Uterus (tissue), 4 donors: ENCODE measurements around the gene MTNR1A. TPM values are rescaled to one million over a fixed set of nuclear protein-coding genes. Genes with fewer than 3 reads are reported as not detected.

Experiments
- DNase-seq, 2 donors: peaks; one replicate each; pipeline ENCODE4 v3.0.0-alpha.2; 2019 to 2020
- H3K27ac ChIP-seq, 2 donors: fragments of 200-600 bp; sonication (generic); 1 replicate in 1 of 2; 2 replicates in 1 of 2; pipeline ENCODE4 v1.5.1; 2016 to 2018
- H3K27me3 ChIP-seq, 2 donors: fragments of 200-600 bp; sonication (generic); one replicate each; pipeline ENCODE4 v1.5.1; 2018 to 2019; ENCODE audit warnings: control low read depth in 1 of 2
- H3K36me3 ChIP-seq, 2 donors: fragments of 200-600 bp; sonication (generic); one replicate each; pipeline ENCODE4 v1.5.1; 2019; ENCODE audit warnings: control low read depth in 1 of 2
- H3K4me1 ChIP-seq, 2 donors: fragments of 200-600 bp; sonication (generic); one replicate each; pipeline ENCODE4 v1.5.1; 2018 to 2019; ENCODE audit warnings: control low read depth in 1 of 2
- H3K4me3 ChIP-seq, 2 donors: fragments of 200-600 bp; sonication (generic); 1 replicate in 1 of 2; 2 replicates in 1 of 2; pipeline ENCODE4 v1.5.1; 2018 to 2019; ENCODE audit warnings: mild to moderate bottlenecking in 1 of 2
- H3K9me3 ChIP-seq, 2 donors: fragments of 200-600 bp; sonication (generic); one replicate each; pipeline ENCODE4 v1.5.1; 2019; ENCODE audit warnings: control low read depth in 1 of 2
- POLR2A ChIP-seq, 2 donors: fragments of 450-650 bp; IDR thresholded peaks; one replicate each; pipeline ENCODE4 v1.6.1; 2016; ENCODE audit warnings: antibody characterized with exemption in 2 of 2, mild to moderate bottlenecking in 1 of 2, moderate library complexity in 1 of 2
- intact Hi-C: fragments of 100-400 bp; cut with DNase I; formaldehyde crosslinking; loops from one replicate; pipeline ENCODE4 v1.15.1; 2023; ENCODE audit warnings: low total_unique reads
- total RNA-seq, 4 donors: library from RNA; depleted of rRNA in 3 of 4; stranded (reverse); fragments of >200 nt in 3 of 4; gene quantifications; one replicate each; pipeline versions ENCODE4 v1.1.0 to v1.2.4, GENCODE V29; 2014 to 2023
- TF ChIP-seq, protein P1 (sequence below), 4 experiments: fragments of 200-600 bp in 2 of 4; fragments of 450-650 bp in 2 of 4; sonication (generic) in 2 of 4; IDR thresholded peaks; one replicate each; pipeline ENCODE4 v1.5.1; 2016 to 2019; ENCODE audit warnings: antibody characterized with exemption in 4 of 4, mild to moderate bottlenecking in 2 of 4, moderate library complexity in 1 of 4
- donor health status: DM: yes; HTN: yes; CAD: no.

Gene MTNR1A
- total RNA-seq, 4 donors from 2014 or later = 1.2 TPM; not detected in 3

DNA sequence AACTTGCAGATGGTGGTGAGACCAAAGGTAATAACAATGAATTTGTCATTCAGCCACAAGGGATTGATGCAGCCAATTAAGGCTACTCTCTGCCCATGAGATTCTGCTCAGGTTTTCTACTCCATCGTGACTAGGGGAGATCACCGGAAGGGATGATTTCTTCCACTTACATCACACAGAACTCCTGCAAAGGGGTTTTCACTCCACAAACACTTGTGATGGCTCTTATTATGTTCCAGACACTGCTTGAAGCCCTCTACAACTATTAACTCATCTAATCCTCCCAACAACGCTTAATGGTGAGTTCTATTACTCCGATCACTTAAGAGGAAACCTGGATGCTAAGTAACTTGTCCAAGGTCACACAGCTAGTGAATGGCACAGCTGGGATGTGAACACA, 55.9 kb downstream of the MTNR1A start:
- DNase-seq = no peak
- TF ChIP-seq, protein P1, sequence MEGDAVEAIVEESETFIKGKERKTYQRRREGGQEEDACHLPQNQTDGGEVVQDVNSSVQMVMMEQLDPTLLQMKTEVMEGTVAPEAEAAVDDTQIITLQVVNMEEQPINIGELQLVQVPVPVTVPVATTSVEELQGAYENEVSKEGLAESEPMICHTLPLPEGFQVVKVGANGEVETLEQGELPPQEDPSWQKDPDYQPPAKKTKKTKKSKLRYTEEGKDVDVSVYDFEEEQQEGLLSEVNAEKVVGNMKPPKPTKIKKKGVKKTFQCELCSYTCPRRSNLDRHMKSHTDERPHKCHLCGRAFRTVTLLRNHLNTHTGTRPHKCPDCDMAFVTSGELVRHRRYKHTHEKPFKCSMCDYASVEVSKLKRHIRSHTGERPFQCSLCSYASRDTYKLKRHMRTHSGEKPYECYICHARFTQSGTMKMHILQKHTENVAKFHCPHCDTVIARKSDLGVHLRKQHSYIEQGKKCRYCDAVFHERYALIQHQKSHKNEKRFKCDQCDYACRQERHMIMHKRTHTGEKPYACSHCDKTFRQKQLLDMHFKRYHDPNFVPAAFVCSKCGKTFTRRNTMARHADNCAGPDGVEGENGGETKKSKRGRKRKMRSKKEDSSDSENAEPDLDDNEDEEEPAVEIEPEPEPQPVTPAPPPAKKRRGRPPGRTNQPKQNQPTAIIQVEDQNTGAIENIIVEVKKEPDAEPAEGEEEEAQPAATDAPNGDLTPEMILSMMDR (IDR thresholded peaks at IDR 0.05) = no peak
- no peak for TF ChIP-seq POLR2A (IDR thresholded peaks at IDR 0.05)
- Histone ChIP-seq H3K9me3 (no peaks in the 10 kb centered on the region), H3K27me3 (no peaks in the 10 kb centered on the region), H3K36me3 (no peaks in the 10 kb centered on the region), H3K4me1 (no peaks in the 10 kb centered on the region), H3K27ac (no peak overlapping the region), H3K4me3 (no peak overlapping the region)
- intact Hi-C loops = no loop called here

DNA sequence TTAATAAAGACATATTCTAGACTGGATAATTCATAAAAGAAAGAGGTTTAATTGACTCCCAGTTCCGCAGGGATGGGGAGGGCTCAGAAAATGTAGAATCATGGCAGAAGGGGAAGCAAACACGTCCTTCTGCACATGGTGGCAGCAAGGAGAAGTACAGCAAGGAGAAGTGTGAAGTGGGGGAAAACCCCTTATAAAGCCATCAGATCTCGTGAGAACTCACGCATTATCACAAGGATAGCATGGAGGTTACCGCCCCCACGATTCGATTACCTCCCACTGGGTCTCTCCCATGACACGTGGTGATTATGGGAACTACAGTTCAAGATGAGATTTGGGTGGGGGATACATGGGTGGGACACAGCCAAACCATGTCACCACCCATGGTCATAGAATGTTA, 58.3 kb downstream of the MTNR1A start:
- Histone ChIP-seq H3K27ac (no peak overlapping the region), H3K36me3 (no peaks in the 10 kb centered on the region), H3K9me3 (no peaks in the 10 kb centered on the region), H3K4me3 (no peak overlapping the region), H3K4me1 (no peaks in the 10 kb centered on the region), H3K27me3 (no peaks in the 10 kb centered on the region)
- intact Hi-C loops = no loop called here
- no peak for DNase-seq
- no peak for TF ChIP-seq POLR2A (IDR thresholded peaks at IDR 0.05)
- TF ChIP-seq, protein P1 (IDR thresholded peaks at IDR 0.05) = no peak

DNA sequence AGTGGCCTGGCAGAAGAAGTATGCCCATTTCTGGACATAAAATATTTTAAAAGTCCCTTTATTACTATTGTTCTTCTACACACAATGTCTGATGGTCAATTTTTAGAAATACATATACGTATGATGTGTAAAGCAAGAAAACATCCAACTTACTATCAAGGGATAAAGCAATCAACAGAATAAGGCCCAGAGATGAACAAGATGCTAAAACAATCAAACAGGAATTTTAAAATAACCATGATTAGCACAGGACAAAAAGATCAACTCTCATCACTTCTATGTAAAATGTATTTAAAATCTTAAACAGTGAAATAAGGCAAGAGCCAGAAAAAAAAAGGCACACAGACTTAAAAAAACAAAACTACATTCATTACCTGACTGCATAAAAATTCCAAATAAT, 60.9 kb downstream of the MTNR1A start:
- intact Hi-C loops = no loop called here
- H3K36me3 ChIP-seq = no peaks in the 10 kb centered on the region
- H3K9me3 ChIP-seq = no peaks in the 10 kb centered on the region
- no peak overlapping the region for H3K4me3 ChIP-seq
- no peak for TF ChIP-seq POLR2A (IDR thresholded peaks at IDR 0.05)
- TF ChIP-seq, protein P1 (IDR thresholded peaks at IDR 0.05) = no peak
- H3K27me3 ChIP-seq = no peaks in the 10 kb centered on the region
- no peaks in the 10 kb centered on the region for H3K4me1 ChIP-seq
- no peak for DNase-seq
- no peak overlapping the region for H3K27ac ChIP-seq

DNA sequence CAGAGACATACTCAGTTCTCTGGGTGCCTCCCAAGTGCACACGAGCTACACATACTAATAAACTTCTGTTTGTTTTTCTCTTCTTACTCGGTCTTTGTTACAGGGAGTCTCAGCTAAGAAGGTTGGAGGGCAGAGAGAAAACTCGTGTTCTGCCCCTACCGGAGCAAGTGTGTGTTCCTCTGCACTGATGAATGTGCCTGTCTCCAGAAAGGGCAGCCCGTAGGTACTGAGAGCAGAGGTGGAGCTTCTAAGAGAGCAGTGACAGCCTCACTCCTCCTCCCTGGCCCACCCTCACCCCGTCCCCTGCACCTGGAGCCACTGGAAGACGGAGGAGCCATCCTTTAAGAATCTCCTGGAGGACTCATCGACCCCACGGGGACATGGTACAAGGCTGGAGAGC, 67.6 kb downstream of the MTNR1A start:
- Histone ChIP-seq H3K4me1 (no peaks in the 10 kb centered on the region), H3K27ac (peak overlapping the region in 1 of 2 donors; percentile 5), H3K4me3 (no peak overlapping the region), H3K9me3 (no peaks in the 10 kb centered on the region), H3K27me3 (no peaks in the 10 kb centered on the region), H3K36me3 (no peaks in the 10 kb centered on the region)
- intact Hi-C loops = no loop called here
- no peak for TF ChIP-seq POLR2A (IDR thresholded peaks at IDR 0.05)
- TF ChIP-seq, protein P1 (IDR thresholded peaks at IDR 0.05) = no peak
- DNase-seq = no peak

DNA sequence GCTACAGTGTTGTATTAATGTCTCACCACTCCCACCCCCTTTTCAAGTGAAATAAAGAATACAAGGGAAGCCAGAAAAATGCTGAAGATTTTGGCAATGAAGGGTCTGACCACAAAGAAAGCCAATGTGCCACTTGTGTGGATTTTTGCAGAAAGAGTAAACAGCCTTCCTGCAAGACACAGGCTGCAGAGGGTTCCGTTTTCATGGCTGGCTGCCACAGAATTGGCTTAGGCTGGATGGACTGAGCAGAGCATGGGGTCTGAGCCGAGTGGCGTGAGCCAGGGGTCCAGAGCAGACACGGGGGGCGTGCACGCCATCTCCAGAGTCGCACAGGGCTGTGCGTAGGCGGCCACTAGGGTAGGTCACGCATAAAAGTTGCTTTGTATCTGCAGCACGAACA, 69.2 kb downstream of the MTNR1A start:
- Histone ChIP-seq H3K4me3 (peak overlapping the region in 1 of 2 donors; percentile 23), H3K9me3 (no peaks in the 10 kb centered on the region), H3K4me1 (no peaks in the 10 kb centered on the region), H3K36me3 (no peaks in the 10 kb centered on the region), H3K27ac (no peak overlapping the region), H3K27me3 (no peaks in the 10 kb centered on the region)
- intact Hi-C loops = no loop called here
- DNase-seq = no peak
- TF ChIP-seq, protein P1 (IDR thresholded peaks at IDR 0.05) = no peak
- TF ChIP-seq POLR2A (IDR thresholded peaks at IDR 0.05) = no peak
